Heart right ventricle (tissue), 16 donors: ENCODE results near the gene SBF2. TPM values are rescaled to one million over a fixed set of nuclear protein-coding genes. Genes with fewer than 3 reads are reported as not detected.

Experiments used
- ATAC-seq, 8 donors: fragments of 200-7000 bp; cut with Tn5 transposase; one replicate each; pipeline ENCODE4 v1.9.1; 2020; ENCODE audit warnings: mild to moderate bottlenecking in 8 of 8, moderate library complexity in 8 of 8, moderate number of reproducible peaks in 1 of 8
- DNase-seq, 2 donors: peaks; one replicate each; pipeline ENCODE4 v3.0.0-alpha.2; 2020
- H3K27ac ChIP-seq, 10 donors: fragments of 200-600 bp; sonication (generic) in 2 of 10; one replicate each; pipeline versions ENCODE4 v1.5.0 to v1.8.0; 2020 to 2022; ENCODE audit warnings: mild to moderate bottlenecking in 3 of 10
- H3K27me3 ChIP-seq, 7 donors: fragments of 200-600 bp; one replicate each; pipeline ENCODE4 v1.8.0; 2021 to 2022; ENCODE audit warnings: mild to moderate bottlenecking in 2 of 7
- H3K36me3 ChIP-seq, 9 donors: fragments of 200-600 bp; sonication (generic) in 1 of 9; one replicate each; pipeline versions ENCODE4 v1.5.0 to v1.8.0; 2020 to 2022; ENCODE audit warnings: mild to moderate bottlenecking in 2 of 9
- H3K4me1 ChIP-seq, 9 donors: fragments of 200-600 bp; sonication (generic) in 1 of 9; one replicate each; pipeline versions ENCODE4 v1.5.0 to v1.8.0; 2020 to 2022; ENCODE audit warnings: mild to moderate bottlenecking in 4 of 9
- H3K4me3 ChIP-seq, 10 donors: fragments of 200-600 bp; sonication (generic) in 2 of 10; one replicate each; pipeline versions ENCODE4 v1.5.0 to v1.8.0; 2020 to 2022; ENCODE audit warnings: mild to moderate bottlenecking in 7 of 10, moderate library complexity in 2 of 10
- H3K9me3 ChIP-seq, 11 donors: fragments of 200-600 bp in 10 of 11; sonication (generic) in 2 of 11; one replicate each; pipeline versions ENCODE4 v1.5.0 to v1.8.0; 2013 to 2022; ENCODE audit warnings: mild to moderate bottlenecking in 2 of 11, control low read depth in 1 of 11, moderate library complexity in 1 of 11
- CTCF ChIP-seq, 9 donors: fragments of 200-600 bp; sonication (generic) in 2 of 9; IDR thresholded peaks; one replicate each; pipeline versions ENCODE4 v1.5.0 to v1.8.0; 2021 to 2022; ENCODE audit warnings: antibody characterized with exemption in 9 of 9, mild to moderate bottlenecking in 5 of 9, moderate library complexity in 1 of 9
- WGBS, 2 donors: extraction: QIAGEN DNeasy Blood & Tissue Kit; methylation state at CpG; one replicate each; pipeline ENCODE4 v1.1.7; 2013; ENCODE audit warnings: inconsistent platforms in 1 of 2; 5-methylcytosine and 5-hydroxymethylcytosine counted together
- intact Hi-C, 10 donors: fragments of 100-400 bp; cut with DNase I; formaldehyde crosslinking; loops; one replicate each; pipeline versions ENCODE4 v1.11.1 to v1.14.2; 2022
- polyA plus RNA-seq, 2 donors: library from polyadenylated mRNA; stranded (reverse); fragments of 200-250 nt; gene quantifications; one replicate each; pipeline ENCODE4 v1.2.3, GENCODE V29; 2013
- total RNA-seq, 10 donors: library from RNA; stranded (reverse); fragmentation: NEBNext Ultra II Directional in 3 of 10; extraction: Animal tissue kit (Norgen Biotek cat#: 25700) in 3 of 10; gene quantifications; one replicate each; pipeline versions ENCODE4 v1.2.1 to v1.2.4, GENCODE V29; 2021 to 2023
- donor health status: Arrhythmogenic right ventricular cardiomyopathy.
- donor health status: ischemic (EF 13 %, LVEDD 7.1; RV severe dilation, severe dysfunction).
- donor health status: healthy with polysubstance abuse.
- donor health status: DM: no; HTN: yes; CAD: no.
- donor health status: DM: no; HTN: no; CAD: no.
- donor health status: ischemic (EF 25% LVEDD 6.9; RV normal size, moderate dysfunction).
- donor health status: ischemic (EF 25% LVEDD 5.7; RV mildly dilated, moderate dysfunction).
- donor health status: healthy.
- donor health status: DM: yes; HTN: yes; CAD: no.
- donor health status: Ischemic cardiomyopathy.
- donor health status: ischemic (EF 35%, LVEDD 5.7; RV mildly dilated, moderate dysfunction).
- donor health status: nonischemic (EF 11% LVEDD 7.7; RV severe dilation, severe dysfunction).
- donor health status: DM: yes; HTN: yes; CAD: no.
- donor health status: PGD.
- donor health status: ischemic (EF 29% LVEDD 5.4; RV normal size, mild dysfunction).
- donor health status: nonischemic (EF 23%, LVEDD 6.1; RV moderate dilation, normal function).

The SBF2 gene
- total and polyA plus RNA-seq, 12 donors = 8.9 to 27.1 (median 21.2) TPM

DNA sequence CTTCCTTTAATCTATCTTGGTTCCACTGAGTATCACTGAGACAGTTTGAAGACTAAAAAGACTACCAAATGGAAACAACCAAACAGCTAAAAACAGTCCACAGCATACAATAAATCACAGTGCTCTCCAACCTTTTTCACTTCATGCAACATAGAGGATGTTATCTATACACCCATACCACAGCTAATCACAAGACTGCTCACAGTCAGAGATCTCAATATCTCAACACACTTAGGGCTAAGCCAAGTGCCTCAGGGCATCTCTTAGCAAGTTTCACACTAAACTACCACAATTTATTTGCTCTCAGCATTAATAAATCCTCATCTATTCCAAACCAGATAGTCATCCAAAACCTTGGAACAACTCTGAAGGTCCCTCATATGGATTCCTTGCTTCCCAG lies 129.4 kb downstream of the SBF2 start:
- no peak for ATAC-seq

GRCh38 chr11:10162222-10162621 lies 131.8 kb downstream of the SBF2 start:
- Histone ChIP-seq H3K4me1 (peaks cover 6 to 37% (median 16%) of the 10 kb centered on the region in 9 donors), H3K27me3 (no peaks in the 10 kb centered on the region), H3K4me3 (no peak overlapping the region), H3K36me3 (no peaks in the 10 kb centered on the region), H3K27ac (no peak overlapping the region), H3K9me3 (peaks cover 0 to 16% (median 9%) of the 10 kb centered on the region in 11 donors)
- intact Hi-C loops = no loop called here
- no peak for ATAC-seq
- WGBS, 2 donors = 69 to 78% methylated on average over 2 of the region's 2 CpGs
- no peak for DNase-seq
- TF ChIP-seq CTCF (IDR thresholded peaks at IDR 0.05) = no peak

More for the DNA sequence above, 129.4 kb downstream of the SBF2 start:
- no peaks in the 10 kb centered on the region for H3K36me3 ChIP-seq
- TF ChIP-seq CTCF (IDR thresholded peaks at IDR 0.05) = no peak
- H3K27me3 ChIP-seq = no peaks in the 10 kb centered on the region
- H3K9me3 ChIP-seq = no peaks in the 10 kb centered on the region
- no peak overlapping the region for H3K4me3 ChIP-seq
- H3K4me1 ChIP-seq = peaks cover 6 to 37% (median 16%) of the 10 kb centered on the region in 9 donors
- DNase-seq = no peak
- intact Hi-C loops = no loop called here
- H3K27ac ChIP-seq = no peak overlapping the region

DNA sequence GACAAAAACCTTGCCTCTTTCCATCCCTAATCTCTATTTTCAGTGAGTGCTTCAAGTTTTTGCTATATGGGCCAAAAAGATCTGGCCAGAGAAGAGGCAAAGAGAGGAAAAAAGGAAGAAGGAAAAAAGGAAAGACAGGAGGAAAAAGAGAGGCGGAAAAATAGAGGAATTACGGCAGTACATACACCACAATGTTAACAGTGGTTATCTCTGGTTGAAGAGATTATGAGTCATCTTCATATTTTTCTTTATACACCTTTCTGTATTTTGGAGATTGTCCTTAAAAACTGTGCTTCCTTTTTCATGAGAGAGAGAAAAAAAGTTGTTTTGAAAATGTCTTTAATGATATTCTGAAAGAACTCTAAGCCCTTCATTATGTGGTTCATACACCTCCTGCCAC lies 133.7 kb downstream of the SBF2 start:
- H3K27ac ChIP-seq = no peak overlapping the region
- H3K9me3 ChIP-seq = peaks cover 0 to 20% (median 9%) of the 10 kb centered on the region in 11 donors
- H3K36me3 ChIP-seq = no peaks in the 10 kb centered on the region
- 92 to 95% methylated on average over 2 of the region's 2 CpGs for WGBS, 2 donors
- peaks cover 6 to 37% (median 16%) of the 10 kb centered on the region in 9 donors for H3K4me1 ChIP-seq
- H3K4me3 ChIP-seq = no peak overlapping the region
- DNase-seq (no peak), ATAC-seq (no peak)
- no peaks in the 10 kb centered on the region for H3K27me3 ChIP-seq
- intact Hi-C loops = no loop called here
- TF ChIP-seq CTCF (IDR thresholded peaks at IDR 0.05) = no peak

DNA sequence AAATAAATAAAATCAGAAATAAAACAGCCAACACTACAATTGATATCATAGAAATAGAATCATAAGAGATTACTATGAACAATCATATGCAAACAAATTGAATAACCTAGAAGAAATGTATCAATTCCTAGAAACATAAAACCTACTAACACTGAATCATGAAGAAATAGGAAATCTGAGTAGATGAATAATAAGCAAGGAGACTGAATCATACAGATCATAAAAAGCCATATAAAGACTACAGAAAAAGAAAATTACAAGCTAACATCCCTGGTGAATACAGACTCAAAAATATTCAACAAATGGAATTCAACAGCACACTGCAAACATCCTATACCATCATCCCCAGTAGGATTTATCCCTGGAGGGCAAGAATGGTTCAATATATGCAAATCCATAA lies 135.6 kb downstream of the SBF2 start:
- Histone ChIP-seq H3K9me3 (peaks cover 0 to 20% (median 9%) of the 10 kb centered on the region in 11 donors), H3K4me3 (no peak overlapping the region), H3K27me3 (no peaks in the 10 kb centered on the region), H3K4me1 (peaks cover 6 to 24% (median 16%) of the 10 kb centered on the region in 9 donors), H3K36me3 (no peaks in the 10 kb centered on the region), H3K27ac (no peak overlapping the region)
- intact Hi-C loops = no loop called here
- TF ChIP-seq CTCF (IDR thresholded peaks at IDR 0.05) = no peak
- DNase-seq (no peak), ATAC-seq (no peak)
